ENCODE measurements around the gene SPEF2. TPM values are rescaled to one million over a fixed set of nuclear protein-coding genes. Genes with fewer than 3 reads are reported as not detected.

The SPEF2 gene
- total and polyA plus RNA-seq, 8 donors = 1.5 to 25.4 (median 3.8) TPM

GRCh38 chr5:35685161-35685560 is 67.5 kb downstream of the SPEF2 start:
- Histone ChIP-seq H3K4me3 (no peak overlapping the region), H3K9me3 (no peaks in the 10 kb centered on the region), H3K36me3 (no peaks in the 10 kb centered on the region), H3K27me3 (no peaks in the 10 kb centered on the region), H3K27ac (no peak overlapping the region), H3K4me1 (no peaks in the 10 kb centered on the region)
- WGBS, 5 donors = 30 to 67% (median 43%) methylated on average over 1 of the region's 1 CpG
- TF ChIP-seq POLR2A (IDR thresholded peaks at IDR 0.05) (no peak), CTCF (IDR thresholded peaks at IDR 0.05) (no peak), POLR2AphosphoS5 (IDR thresholded peaks at IDR 0.05) (no peak), EP300 (IDR thresholded peaks at IDR 0.05) (no peak)
- intact Hi-C loops (cut with DNase I; ENCODE audit: low total_unique reads) = no loop called here
- DNase-seq = no peak

- DNase-seq = no peak
- intact Hi-C loops (cut with DNase I; ENCODE audit: low total_unique reads) = no loop called here
- no peaks in the 10 kb centered on the region for H3K36me3 ChIP-seq
- H3K27me3 ChIP-seq = no peaks in the 10 kb centered on the region
- H3K9me3 ChIP-seq = no peaks in the 10 kb centered on the region
- TF ChIP-seq EP300 (IDR thresholded peaks at IDR 0.05) (no peak), CTCF (IDR thresholded peaks at IDR 0.05) (no peak), POLR2AphosphoS5 (IDR thresholded peaks at IDR 0.05) (no peak), POLR2A (IDR thresholded peaks at IDR 0.05) (no peak)
- H3K27ac ChIP-seq = no peak overlapping the region
- 76 to 84% (median 79%) methylated on average over 2 of the region's 2 CpGs for WGBS, 5 donors
- no peak overlapping the region for H3K4me3 ChIP-seq
- H3K4me1 ChIP-seq = no peaks in the 10 kb centered on the region
Observed at GRCh38 chr5:35687961-35688360, 70.3 kb downstream of the SPEF2 start.

GRCh38 chr5:35694481-35694880 is 76.8 kb downstream of the SPEF2 start:
- no peak overlapping the region for H3K4me3 ChIP-seq
- DNase-seq = no peak
- no peak overlapping the region for H3K27ac ChIP-seq
- no peak for TF ChIP-seq POLR2AphosphoS5 (IDR thresholded peaks at IDR 0.05)
- no peaks in the 10 kb centered on the region for H3K9me3 ChIP-seq
- H3K27me3 ChIP-seq = no peaks in the 10 kb centered on the region
- H3K4me1 ChIP-seq = no peaks in the 10 kb centered on the region
- H3K36me3 ChIP-seq = peaks cover 0 to 4% (median 0%) of the 10 kb centered on the region in 4 donors
- intact Hi-C loops (cut with DNase I; ENCODE audit: low total_unique reads) = no loop called here
- 63 to 76% (median 73%) methylated on average over 2 of the region's 2 CpGs for WGBS, 5 donors

GRCh38 chr5:35698047-35698808 is 80.6 kb downstream of the SPEF2 start:
- TF ChIP-seq POLR2AphosphoS5 (IDR thresholded peaks at IDR 0.05) (no peak), CTCF (IDR thresholded peaks at IDR 0.05) (no peak), POLR2A (IDR thresholded peaks at IDR 0.05) (no peak), EP300 (IDR thresholded peaks at IDR 0.05) (no peak)
- intact Hi-C loops (cut with DNase I; ENCODE audit: low total_unique reads) = no loop called here
- DNase-seq = no peak
- Histone ChIP-seq H3K4me3 (no peak overlapping the region), H3K36me3 (peaks cover 0 to 10% (median 4%) of the 10 kb centered on the region in 4 donors), H3K27me3 (no peaks in the 10 kb centered on the region), H3K9me3 (no peaks in the 10 kb centered on the region), H3K4me1 (no peaks in the 10 kb centered on the region), H3K27ac (no peak overlapping the region)
- 87 to 92% (median 89%) methylated on average over 4 of the region's 4 CpGs for WGBS, 5 donors

- peaks cover 0 to 9% (median 0%) of the 10 kb centered on the region in 4 donors for H3K36me3 ChIP-seq
- no peak for DNase-seq
- no peaks in the 10 kb centered on the region for H3K27me3 ChIP-seq
- TF ChIP-seq EP300 (IDR thresholded peaks at IDR 0.05) (no peak), POLR2AphosphoS5 (IDR thresholded peaks at IDR 0.05) (no peak), POLR2A (IDR thresholded peaks at IDR 0.05) (no peak), CTCF (IDR thresholded peaks at IDR 0.05) (no peak)
- H3K4me3 ChIP-seq = no peak overlapping the region
- H3K27ac ChIP-seq = no peak overlapping the region
- 80 to 96% (median 91%) methylated on average over 1 of the region's 1 CpG for WGBS, 5 donors
- intact Hi-C loops (cut with DNase I; ENCODE audit: low total_unique reads) = no loop called here
- H3K4me1 ChIP-seq = no peaks in the 10 kb centered on the region
- H3K9me3 ChIP-seq = no peaks in the 10 kb centered on the region
Observed at GRCh38 chr5:35707659-35708058, 90.0 kb downstream of the SPEF2 start.
